HepG2 (cell line): Measurements from ENCODE around the gene G6PC3. TPM values are rescaled to one million over a fixed set of nuclear protein-coding genes. Genes with fewer than 3 reads are reported as not detected.

Experiments
- CBX1 ChIP-seq: IDR thresholded peaks from one replicate; pipeline ENCODE4 v1.6.1; 2016; ENCODE audit warnings: antibody characterized with exemption, low read depth
- CBX2 ChIP-seq, 2 experiments: fragments of 200-600 bp in 1 of 2; sonication (generic); formaldehyde crosslinking in 1 of 2; IDR thresholded peaks; 2 replicates each; pipeline versions ENCODE4 v1.7.0 to v1.8.1; 2018 to 2022; ENCODE audit warnings: low read depth in 2 of 2, low read length in 1 of 2, mild to moderate bottlenecking in 1 of 2, missing genetic modification reagents in 1 of 2
- FOXA3 ChIP-seq: IDR thresholded peaks from 2 replicates; pipeline ENCODE4 v1.6.1; 2016; ENCODE audit warnings: missing genetic modification reagents, missing compliant biosample characterization
- HDAC6 ChIP-seq: fragments of 200-600 bp; sonication (generic); IDR thresholded peaks from 2 replicates; pipeline ENCODE4 v1.7.0; 2017; ENCODE audit warnings: mild to moderate bottlenecking, antibody characterized with exemption, low read length, low read depth
- PPARG ChIP-seq: conservative IDR thresholded peaks from 2 replicates; pipeline ENCODE4 v1.6.1; 2016; ENCODE audit warnings: missing biosample characterization, missing genetic modification reagents
- SUZ12 ChIP-seq: fragments of 150-350 bp; IDR thresholded peaks from 2 replicates; pipeline ENCODE4 v1.6.1; 2014; ENCODE audit warnings: low read depth, low read length
- TGIF2 ChIP-seq: IDR thresholded peaks from 2 replicates; pipeline ENCODE4 v1.6.1; 2016; ENCODE audit warnings: control low read depth, missing compliant biosample characterization
- TSC22D2 ChIP-seq: sonication (generic); formaldehyde crosslinking; IDR thresholded peaks from 2 replicates; pipeline ENCODE4 v1.5.1; 2020; ENCODE audit warnings: missing genetic modification reagents, mild to moderate bottlenecking, borderline replicate concordance
- ZMYM2 ChIP-seq: sonication (generic); formaldehyde crosslinking; IDR thresholded peaks from 2 replicates; pipeline ENCODE4 v1.8.0; 2022; ENCODE audit warnings: mild to moderate bottlenecking, missing genetic modification reagents
- polyA plus RNA-seq, 8 experiments: library from polyadenylated mRNA; depleted of rRNA in 3 of 8; stranded (reverse) in 7 of 8; unstranded in 1 of 8; fragments of >200 nt; fragmentation: Illumina TruSeq in 4 of 8; extraction: Trizol in 4 of 8; gene quantifications; 2 replicates each; pipeline versions ENCODE4 v1.2.1 to v1.2.3, GENCODE V29; 2011 to 2016; ENCODE audit warnings: low read depth in 4 of 8, missing spikeins in 1 of 8, mixed read lengths in 1 of 8; ENCODE audit not compliant: insufficient read depth in 1 of 8
- total RNA-seq, 5 experiments: library from RNA; depleted of rRNA; stranded (reverse); fragments of >200 nt; fragmentation: Illumina TruSeq; extraction: Trizol; gene quantifications; 2 replicates each; pipeline ENCODE4 v1.2.3, GENCODE V29; 2016; ENCODE audit warnings: low read depth in 1 of 5
- TF ChIP-seq, protein P1 (sequence below), 2 experiments: IDR thresholded peaks; 2 replicates each; pipeline ENCODE4 v1.6.1; 2011 to 2012; ENCODE audit warnings: low read length in 2 of 2, borderline replicate concordance in 1 of 2, low read depth in 1 of 2, mild to moderate bottlenecking in 1 of 2, moderate library complexity in 1 of 2
- TF ChIP-seq, protein P2 (sequence below): sonication (generic); formaldehyde crosslinking; IDR thresholded peaks from 2 replicates; pipeline ENCODE4 v1.4.0; 2020; ENCODE audit warnings: missing genetic modification reagents
- TF ChIP-seq, protein P3 (sequence below): sonication (generic); IDR thresholded peaks from 2 replicates; pipeline ENCODE4 v1.6.1; 2016; ENCODE audit warnings: low read depth, borderline replicate concordance
- TF ChIP-seq, protein P4 (sequence below): IDR thresholded peaks from 2 replicates; pipeline ENCODE4 v1.6.1; 2016; ENCODE audit warnings: missing genetic modification reagents, missing compliant biosample characterization

G6PC3 gene
- total and polyA plus RNA-seq, 2 of the 13 experiments (the other 11 are each of a cell fraction or from before 2014, with no cell fraction given): 38.5 to 75.8 TPM

DNA sequence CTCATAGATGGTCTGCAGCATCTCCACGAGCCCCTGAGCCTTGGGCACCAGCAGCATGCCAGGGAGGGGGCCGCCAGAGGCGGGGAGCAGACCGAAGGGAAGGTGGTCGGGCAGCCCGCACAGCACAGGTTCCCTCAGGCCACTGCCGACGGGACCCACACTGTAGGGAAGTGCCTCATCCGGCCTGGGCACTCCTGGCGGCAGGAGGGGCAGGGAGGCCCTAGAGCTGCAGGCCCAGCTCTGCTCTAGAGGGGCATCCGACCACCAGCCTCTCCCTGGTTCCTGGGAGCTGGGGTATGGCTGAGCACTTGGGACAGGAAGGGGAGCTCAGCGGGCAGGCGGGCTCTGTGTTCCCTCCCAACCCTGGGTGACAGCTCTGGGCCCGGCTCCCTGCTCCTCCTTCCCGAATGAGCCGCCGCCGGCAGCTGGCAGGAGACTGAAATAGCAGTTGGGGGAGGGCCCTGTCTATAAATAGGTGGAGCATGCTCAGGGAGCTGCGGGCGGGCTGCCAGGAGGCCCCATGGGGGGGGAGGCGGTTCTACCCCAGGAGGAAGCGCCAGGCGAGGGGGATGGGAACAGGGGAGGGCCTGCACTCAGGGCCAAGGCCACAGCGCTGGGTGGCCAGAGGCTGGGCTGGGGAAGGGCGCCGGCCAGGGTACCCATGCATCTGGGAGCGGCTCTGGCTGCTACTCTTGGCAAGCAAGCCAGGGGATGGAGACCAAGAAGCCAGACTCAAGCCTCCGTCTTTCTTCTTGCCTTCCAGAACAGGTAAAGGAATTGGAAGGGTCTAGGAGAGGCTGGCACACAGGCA is 40.5 kb downstream of the G6PC3 start (continued):
- TF ChIP-seq, protein P1, sequence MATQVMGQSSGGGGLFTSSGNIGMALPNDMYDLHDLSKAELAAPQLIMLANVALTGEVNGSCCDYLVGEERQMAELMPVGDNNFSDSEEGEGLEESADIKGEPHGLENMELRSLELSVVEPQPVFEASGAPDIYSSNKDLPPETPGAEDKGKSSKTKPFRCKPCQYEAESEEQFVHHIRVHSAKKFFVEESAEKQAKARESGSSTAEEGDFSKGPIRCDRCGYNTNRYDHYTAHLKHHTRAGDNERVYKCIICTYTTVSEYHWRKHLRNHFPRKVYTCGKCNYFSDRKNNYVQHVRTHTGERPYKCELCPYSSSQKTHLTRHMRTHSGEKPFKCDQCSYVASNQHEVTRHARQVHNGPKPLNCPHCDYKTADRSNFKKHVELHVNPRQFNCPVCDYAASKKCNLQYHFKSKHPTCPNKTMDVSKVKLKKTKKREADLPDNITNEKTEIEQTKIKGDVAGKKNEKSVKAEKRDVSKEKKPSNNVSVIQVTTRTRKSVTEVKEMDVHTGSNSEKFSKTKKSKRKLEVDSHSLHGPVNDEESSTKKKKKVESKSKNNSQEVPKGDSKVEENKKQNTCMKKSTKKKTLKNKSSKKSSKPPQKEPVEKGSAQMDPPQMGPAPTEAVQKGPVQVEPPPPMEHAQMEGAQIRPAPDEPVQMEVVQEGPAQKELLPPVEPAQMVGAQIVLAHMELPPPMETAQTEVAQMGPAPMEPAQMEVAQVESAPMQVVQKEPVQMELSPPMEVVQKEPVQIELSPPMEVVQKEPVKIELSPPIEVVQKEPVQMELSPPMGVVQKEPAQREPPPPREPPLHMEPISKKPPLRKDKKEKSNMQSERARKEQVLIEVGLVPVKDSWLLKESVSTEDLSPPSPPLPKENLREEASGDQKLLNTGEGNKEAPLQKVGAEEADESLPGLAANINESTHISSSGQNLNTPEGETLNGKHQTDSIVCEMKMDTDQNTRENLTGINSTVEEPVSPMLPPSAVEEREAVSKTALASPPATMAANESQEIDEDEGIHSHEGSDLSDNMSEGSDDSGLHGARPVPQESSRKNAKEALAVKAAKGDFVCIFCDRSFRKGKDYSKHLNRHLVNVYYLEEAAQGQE (IDR thresholded peaks at IDR 0.05; ENCODE audit: borderline replicate concordance in 1 of 2, low read depth in 1 of 2, low read length in 2 of 2): peak in 1 of 2 experiments; percentile 72; a peak in 1 of 4 replicates
- 0 out of 2 replicates have a peak, but pooled peaks have one; percentile 26 for TF ChIP-seq ZMYM2
- peak; percentile 85; the same call in 1 of the 2 replicates for TF ChIP-seq PPARG (CRISPR knock-in tag)
- TF ChIP-seq FOXA3: peak; percentile 86
- TF ChIP-seq CBX2 (IDR thresholded peaks at IDR 0.05; ENCODE audit: low read depth, low read length): no peak
- TF ChIP-seq CBX2 (CRISPR knock-in tag; IDR thresholded peaks at IDR 0.05; ENCODE audit: low read depth): no peak
- TF ChIP-seq TSC22D2: peak; percentile 84; the same call in 1 of the 2 replicates
- TF ChIP-seq, protein P2, sequence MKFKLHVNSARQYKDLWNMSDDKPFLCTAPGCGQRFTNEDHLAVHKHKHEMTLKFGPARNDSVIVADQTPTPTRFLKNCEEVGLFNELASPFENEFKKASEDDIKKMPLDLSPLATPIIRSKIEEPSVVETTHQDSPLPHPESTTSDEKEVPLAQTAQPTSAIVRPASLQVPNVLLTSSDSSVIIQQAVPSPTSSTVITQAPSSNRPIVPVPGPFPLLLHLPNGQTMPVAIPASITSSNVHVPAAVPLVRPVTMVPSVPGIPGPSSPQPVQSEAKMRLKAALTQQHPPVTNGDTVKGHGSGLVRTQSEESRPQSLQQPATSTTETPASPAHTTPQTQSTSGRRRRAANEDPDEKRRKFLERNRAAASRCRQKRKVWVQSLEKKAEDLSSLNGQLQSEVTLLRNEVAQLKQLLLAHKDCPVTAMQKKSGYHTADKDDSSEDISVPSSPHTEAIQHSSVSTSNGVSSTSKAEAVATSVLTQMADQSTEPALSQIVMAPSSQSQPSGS (CRISPR knock-in tag): peak; percentile 86
- TF ChIP-seq, protein P3, sequence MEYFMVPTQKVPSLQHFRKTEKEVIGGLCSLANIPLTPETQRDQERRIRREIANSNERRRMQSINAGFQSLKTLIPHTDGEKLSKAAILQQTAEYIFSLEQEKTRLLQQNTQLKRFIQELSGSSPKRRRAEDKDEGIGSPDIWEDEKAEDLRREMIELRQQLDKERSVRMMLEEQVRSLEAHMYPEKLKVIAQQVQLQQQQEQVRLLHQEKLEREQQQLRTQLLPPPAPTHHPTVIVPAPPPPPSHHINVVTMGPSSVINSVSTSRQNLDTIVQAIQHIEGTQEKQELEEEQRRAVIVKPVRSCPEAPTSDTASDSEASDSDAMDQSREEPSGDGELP: peak; percentile 96
- TF ChIP-seq HDAC6: no peak
- TF ChIP-seq TGIF2: peak; percentile 98
- peak; percentile 95 for TF ChIP-seq CBX1
- no peak for TF ChIP-seq SUZ12
- TF ChIP-seq, protein P4, sequence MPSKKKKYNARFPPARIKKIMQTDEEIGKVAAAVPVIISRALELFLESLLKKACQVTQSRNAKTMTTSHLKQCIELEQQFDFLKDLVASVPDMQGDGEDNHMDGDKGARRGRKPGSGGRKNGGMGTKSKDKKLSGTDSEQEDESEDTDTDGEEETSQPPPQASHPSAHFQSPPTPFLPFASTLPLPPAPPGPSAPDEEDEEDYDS: peak; percentile 100
